HG03432 (cell line): ENCODE data around the gene ANKS1B.
"Not testable (repeated sequence)": the region's sequence is repeated elsewhere in the genome, so short reads cannot be mapped to it uniquely, and the experiment has no call there.

Experiments
- ATAC-seq: cut with Tn5 transposase; IDR thresholded peaks from one replicate; pipeline ENCODE4 v1.9.1; 2021; ENCODE audit warnings: mild to moderate bottlenecking, moderate library complexity; ENCODE audit not compliant: unreplicated experiment

The ANKS1B gene

GRCh38 chr12:99984271-99985128 is at the start of gene ANKS1B:
Gene ANKS1B, minus strand, starts transcription at chr12:99984936. Its CDS starts 699 bp downstream, at chr12:99984237.
- peak; percentile 76 for ATAC-seq

GRCh38 chr12:100031836-100032235 is 47.1 kb upstream of the ANKS1B start:
- no peak for ATAC-seq

- no peak for ATAC-seq
Observed at GRCh38 chr12:100027671-100028070, 42.9 kb upstream of the ANKS1B start.

GRCh38 chr12:100026241-100026640 is 41.5 kb upstream of the ANKS1B start:
- no peak for ATAC-seq

GRCh38 chr12:100024974-100025555 is 40.3 kb upstream of the ANKS1B start:
- no peak for ATAC-seq

- no peak for ATAC-seq
Observed at GRCh38 chr12:100020370-100020769, 35.6 kb upstream of the ANKS1B start.

- no peak for ATAC-seq
Observed at GRCh38 chr12:100017056-100017455, 32.3 kb upstream of the ANKS1B start.

- ATAC-seq = not testable (repeated sequence)
Observed at GRCh38 chr12:100016304-100016703, 31.6 kb upstream of the ANKS1B start.

- not testable (repeated sequence) for ATAC-seq
Observed at GRCh38 chr12:100005846-100006245, 21.1 kb upstream of the ANKS1B start.

- ATAC-seq = no peak
Observed at GRCh38 chr12:99997806-99998205, 13.1 kb upstream of the ANKS1B start.

GRCh38 chr12:99996095-99996494 is 11.4 kb upstream of the ANKS1B start:
- ATAC-seq = no peak

- no peak for ATAC-seq
Observed at GRCh38 chr12:99985631-99986030, 895 bp upstream of the ANKS1B start.

GRCh38 chr12:99985129-99985570 is 414 bp upstream of the ANKS1B start:
- ATAC-seq = peak; percentile 46

GRCh38 chr12:99983456-99984258 is 1.1 kb downstream of the ANKS1B start:
- no peak for ATAC-seq

- ATAC-seq = no peak
Observed at GRCh38 chr12:99981639-99982190, 3.0 kb downstream of the ANKS1B start.

GRCh38 chr12:99979471-99979870 is 5.3 kb downstream of the ANKS1B start:
- no peak for ATAC-seq

GRCh38 chr12:99978152-99978551 is 6.6 kb downstream of the ANKS1B start:
- no peak for ATAC-seq

- no peak for ATAC-seq
Observed at GRCh38 chr12:99977550-99977949, 7.2 kb downstream of the ANKS1B start.

GRCh38 chr12:99976762-99977161 is 8.0 kb downstream of the ANKS1B start:
- ATAC-seq = no peak

- no peak for ATAC-seq
Observed at GRCh38 chr12:99975321-99975720, 9.4 kb downstream of the ANKS1B start.

GRCh38 chr12:99974146-99974545 is 10.6 kb downstream of the ANKS1B start:
- no peak for ATAC-seq
